C4-2B (cell line): ENCODE data around the gene TBC1D22A.

Experiments
- ZFX ChIP-seq: fragments of 450-650 bp; IDR thresholded peaks from 2 replicates; pipeline ENCODE4 v1.6.1; 2017
- TF ChIP-seq, protein P1 (sequence below): fragments of 450-650 bp; conservative IDR thresholded peaks from 2 replicates; pipeline ENCODE4 v1.5.1; 2017; ENCODE audit warnings: mild to moderate bottlenecking

DNA sequence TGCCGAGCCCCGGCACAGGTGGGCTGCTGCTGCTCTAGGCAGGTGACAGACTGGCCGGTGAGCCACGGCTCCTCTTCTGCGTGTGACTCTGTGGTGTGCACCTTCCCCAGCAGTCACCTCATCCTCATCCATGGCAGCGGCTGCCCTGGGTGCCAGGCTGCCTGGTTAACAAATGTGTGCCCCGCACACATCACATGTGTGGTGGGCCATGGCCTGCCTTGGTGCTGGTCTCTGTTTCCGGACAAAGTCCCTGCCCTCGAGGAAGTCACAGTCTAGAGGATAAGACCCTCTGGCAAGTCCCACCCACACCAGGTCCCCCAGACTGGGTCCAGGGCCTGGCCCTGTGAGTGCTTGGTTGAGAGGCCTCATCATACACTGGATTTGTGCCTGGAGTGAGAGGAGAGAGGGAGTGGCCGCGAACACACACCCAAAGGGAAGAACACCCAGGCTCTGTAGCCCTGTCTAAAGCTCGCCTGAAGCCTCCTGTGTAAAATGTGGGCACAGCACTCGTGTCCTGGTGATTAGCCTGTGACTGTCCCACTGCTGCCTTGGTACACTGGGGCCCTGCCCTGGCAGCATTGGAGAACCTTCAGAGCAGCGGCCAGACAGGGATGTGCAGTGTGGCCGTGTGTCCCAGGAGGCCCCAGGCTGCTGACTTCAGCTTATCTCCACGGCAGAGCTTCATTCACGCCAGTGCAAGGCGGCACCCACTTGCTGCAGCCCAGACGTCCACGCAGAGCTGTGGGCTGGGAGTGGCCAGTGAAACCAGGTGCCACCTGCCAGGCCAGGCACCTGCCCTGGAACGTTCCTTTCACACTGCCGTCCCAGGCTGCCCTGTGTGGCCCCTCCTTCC is 269.9 kb downstream of the TBC1D22A start:
- TF ChIP-seq, protein P1, sequence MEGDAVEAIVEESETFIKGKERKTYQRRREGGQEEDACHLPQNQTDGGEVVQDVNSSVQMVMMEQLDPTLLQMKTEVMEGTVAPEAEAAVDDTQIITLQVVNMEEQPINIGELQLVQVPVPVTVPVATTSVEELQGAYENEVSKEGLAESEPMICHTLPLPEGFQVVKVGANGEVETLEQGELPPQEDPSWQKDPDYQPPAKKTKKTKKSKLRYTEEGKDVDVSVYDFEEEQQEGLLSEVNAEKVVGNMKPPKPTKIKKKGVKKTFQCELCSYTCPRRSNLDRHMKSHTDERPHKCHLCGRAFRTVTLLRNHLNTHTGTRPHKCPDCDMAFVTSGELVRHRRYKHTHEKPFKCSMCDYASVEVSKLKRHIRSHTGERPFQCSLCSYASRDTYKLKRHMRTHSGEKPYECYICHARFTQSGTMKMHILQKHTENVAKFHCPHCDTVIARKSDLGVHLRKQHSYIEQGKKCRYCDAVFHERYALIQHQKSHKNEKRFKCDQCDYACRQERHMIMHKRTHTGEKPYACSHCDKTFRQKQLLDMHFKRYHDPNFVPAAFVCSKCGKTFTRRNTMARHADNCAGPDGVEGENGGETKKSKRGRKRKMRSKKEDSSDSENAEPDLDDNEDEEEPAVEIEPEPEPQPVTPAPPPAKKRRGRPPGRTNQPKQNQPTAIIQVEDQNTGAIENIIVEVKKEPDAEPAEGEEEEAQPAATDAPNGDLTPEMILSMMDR: no peak
- TF ChIP-seq ZFX: no peak
